Measurements from ENCODE around the gene PHACTR1. TPM values are rescaled to one million over a fixed set of nuclear protein-coding genes. Genes with fewer than 3 reads are reported as not detected.

The PHACTR1 gene
- total and polyA plus RNA-seq, 2 of the 4 experiments (the other 2 are of a cell fraction): not detected

GRCh38 chr6:12967686-12968085 lies 251.1 kb downstream of the PHACTR1 start:
- H3K9me1 ChIP-seq (ENCODE audit: insufficient read depth, low read length): no peaks in the 10 kb centered on the region
- no peaks in the 10 kb centered on the region for H4K20me1 ChIP-seq (ENCODE audit: insufficient read depth, low read length)
- H3K4me3 ChIP-seq (ENCODE audit: insufficient read depth, low read depth, low read length): no peak overlapping the region
- ChIA-PET POLR2A (ENCODE audit: unreplicated experiment) (no interaction called here), CTCF (no interaction called here)
- no peak overlapping the region for H3K18ac ChIP-seq (ENCODE audit: low read depth, low read length)
- intact Hi-C loops (cut with micrococcal nuclease): no loop called here
- H4K5ac ChIP-seq (ENCODE audit: low read depth, low read length): no peak overlapping the region
- H3K9me3 ChIP-seq (ENCODE audit: control insufficient read depth, insufficient read depth, low read length): peaks cover 2% of the 10 kb centered on the region; the same call in 1 of the 2 replicates
- ATAC-seq (ENCODE audit: low read depth): no peak
- no peaks in the 10 kb centered on the region for H3K36me3 ChIP-seq (ENCODE audit: control insufficient read depth, insufficient read depth, low read length)
- H3K79me1 ChIP-seq (ENCODE audit: low read depth in 1 of 2, low read length in 2 of 2): no peaks in the 10 kb centered on the region
- H3K27ac ChIP-seq (ENCODE audit: insufficient read depth, low read length): no peak overlapping the region
- no peak overlapping the region for H2BK15ac ChIP-seq (ENCODE audit: low read depth, low read length)
- no peak overlapping the region for H4K8ac ChIP-seq (ENCODE audit: low read depth in 2 of 2, low read length in 2 of 2)
- no peak overlapping the region for H2BK5ac ChIP-seq (ENCODE audit: low read depth, low read length, poor library complexity, severe bottlenecking)
- H3K4me2 ChIP-seq (ENCODE audit: low read depth, low read length): no peak overlapping the region
- H2AK9ac ChIP-seq (replicated peaks; ENCODE audit: low read depth, low read length, poor library complexity): no peak overlapping the region
- no TSS peak for BruUV-seq (replicated peaks)
- no peak overlapping the region for H2AFZ ChIP-seq (replicated peaks; ENCODE audit: low read length, poor library complexity)
- H3K4me1 ChIP-seq (ENCODE audit: control insufficient read depth, insufficient read depth, low read length): no peaks in the 10 kb centered on the region
- no peak overlapping the region for H2AK5ac ChIP-seq (ENCODE audit: low read depth, low read length)
- TF ChIP-seq RAD21 (IDR thresholded peaks at IDR 0.05; ENCODE audit: low read length) (no peak), FOS (IDR thresholded peaks at IDR 0.05; ENCODE audit: low read depth, low read length) (no peak), CEBPB (IDR thresholded peaks at IDR 0.05; ENCODE audit: low read depth, low read length) (no peak), MXI1 (IDR thresholded peaks at IDR 0.05; ENCODE audit: borderline replicate concordance, low read depth, low read length) (no peak), BHLHE40 (IDR thresholded peaks at IDR 0.05; ENCODE audit: low read depth, low read length) (no peak), CHD1 (IDR thresholded peaks at IDR 0.05; ENCODE audit: low read depth, low read length) (no peak), SMC3 (IDR thresholded peaks at IDR 0.05; ENCODE audit: low read depth, low read length) (no peak), MAZ (IDR thresholded peaks at IDR 0.05; ENCODE audit: borderline replicate concordance, low read depth, low read length) (no peak), POLR2A (IDR thresholded peaks at IDR 0.05; ENCODE audit: low read depth, low read length) (no peak), ELK1 (IDR thresholded peaks at IDR 0.05; ENCODE audit: borderline replicate concordance, low read depth, low read length) (no peak), RFX5 (IDR thresholded peaks at IDR 0.05; ENCODE audit: low read depth, low read length) (no peak), RCOR1 (IDR thresholded peaks at IDR 0.05; ENCODE audit: insufficient replicate concordance, low read length) (no peak), MAFK (IDR thresholded peaks at IDR 0.05; ENCODE audit: low read depth, low read length) (no peak), NFE2L2 (IDR thresholded peaks at IDR 0.05; ENCODE audit: low read depth, low read length) (no peak), CTCF (conservative IDR thresholded peaks at IDR 0.05; ENCODE audit: low read depth, low read length) (no peak)
- TF ChIP-seq, protein P1, sequence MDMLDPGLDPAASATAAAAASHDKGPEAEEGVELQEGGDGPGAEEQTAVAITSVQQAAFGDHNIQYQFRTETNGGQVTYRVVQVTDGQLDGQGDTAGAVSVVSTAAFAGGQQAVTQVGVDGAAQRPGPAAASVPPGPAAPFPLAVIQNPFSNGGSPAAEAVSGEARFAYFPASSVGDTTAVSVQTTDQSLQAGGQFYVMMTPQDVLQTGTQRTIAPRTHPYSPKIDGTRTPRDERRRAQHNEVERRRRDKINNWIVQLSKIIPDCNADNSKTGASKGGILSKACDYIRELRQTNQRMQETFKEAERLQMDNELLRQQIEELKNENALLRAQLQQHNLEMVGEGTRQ (IDR thresholded peaks at IDR 0.05; ENCODE audit: low read depth, low read length): no peak
- 60% methylated on average over 2 of the region's 7 CpGs; no CpG with 5 or more reads in 1 of the 2 experiments for WGBS, 2 experiments (ENCODE audit: extremely low coverage in 2 of 2, insufficient read length in 1 of 2)
- no peak overlapping the region for H4K91ac ChIP-seq (ENCODE audit: insufficient read depth, low read depth, low read length)
- no peak overlapping the region for H2BK120ac ChIP-seq (ENCODE audit: low read depth, low read length)
- no peak overlapping the region for H3K23ac ChIP-seq (ENCODE audit: low read depth, low read length)
- H3K9ac ChIP-seq (ENCODE audit: low read depth, low read length): no peak overlapping the region
- dilution Hi-C loops (cut with HindIII; ENCODE audit: low sequenced_read_pairs, unreplicated experiment): no loop called here
- DNase-seq: no peak
- no peaks in the 10 kb centered on the region for H3K27me3 ChIP-seq (ENCODE audit: control insufficient read depth, insufficient read depth, low read length)
- H3K14ac ChIP-seq (replicated peaks; ENCODE audit: low read depth, low read length): no peak overlapping the region
- no peak overlapping the region for H3K56ac ChIP-seq (ENCODE audit: extremely low read depth, insufficient read depth, low read length)
- in situ Hi-C loops (cut with MboI; ENCODE audit: low sequenced_read_pairs): no loop called here
- no peak overlapping the region for H2BK20ac ChIP-seq (ENCODE audit: low read depth, low read length)
- H3K4ac ChIP-seq (ENCODE audit: low read depth, low read length): no peak overlapping the region
